Stimulated activated CD8-positive, alpha-beta memory T cell treated with anti-CD3 and anti-CD28 coated beads, Interleukin-4, amount 100 ng/mL, for 4 hours (primary cell): ENCODE data around the gene ZGRF1.
"Not testable (repeated sequence)": the region's sequence is repeated elsewhere in the genome, so short reads cannot be mapped to it uniquely, and the experiment has no call there.

Experiments
- DNase-seq, 2 donors: peaks; one replicate each; pipeline ENCODE4 v3.0.0-alpha.2; 2020; ENCODE audit warnings: low read depth in 2 of 2, low spot score in 1 of 2

Gene ZGRF1

DNA sequence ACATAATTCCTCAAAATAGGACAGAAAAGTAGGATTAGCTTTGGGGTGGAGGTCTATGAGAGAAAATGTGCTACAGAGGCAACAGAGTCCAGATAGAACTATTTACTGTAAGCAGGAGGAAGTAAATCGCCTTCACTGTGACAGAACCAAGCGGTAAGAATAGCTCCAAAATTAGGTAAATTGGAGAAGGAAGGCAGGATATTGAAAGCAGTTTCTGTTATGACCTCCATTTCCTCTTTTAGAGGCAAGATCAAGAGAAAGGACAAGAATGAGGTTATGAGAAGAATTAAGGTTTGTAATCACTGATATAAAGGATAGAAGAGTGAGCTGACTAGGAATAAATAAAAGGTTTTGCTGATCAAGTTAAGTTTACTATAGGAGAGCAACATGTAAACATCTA is 76.6 kb downstream of the ZGRF1 start:
- no peak for DNase-seq

DNA sequence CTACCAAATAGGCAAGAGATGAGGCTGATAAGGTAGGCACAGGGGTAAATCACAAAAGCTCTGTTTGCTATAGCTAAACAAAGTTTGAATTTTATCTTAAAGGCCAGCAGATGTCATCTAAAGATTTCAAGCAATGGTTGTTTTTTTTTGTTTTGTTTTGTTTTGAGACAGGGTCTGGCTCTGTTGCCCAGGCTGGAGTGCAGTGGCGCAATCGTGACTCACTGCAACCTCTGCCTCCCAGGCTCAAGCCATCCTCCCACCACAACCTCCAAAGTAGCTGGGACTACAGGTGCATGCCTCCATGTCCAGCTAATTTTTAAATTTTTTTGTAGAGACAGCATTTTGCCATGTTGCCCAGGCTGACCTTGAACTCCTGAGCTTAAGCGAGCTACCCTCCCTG is 77.7 kb downstream of the ZGRF1 start:
- DNase-seq, result no peak

DNA sequence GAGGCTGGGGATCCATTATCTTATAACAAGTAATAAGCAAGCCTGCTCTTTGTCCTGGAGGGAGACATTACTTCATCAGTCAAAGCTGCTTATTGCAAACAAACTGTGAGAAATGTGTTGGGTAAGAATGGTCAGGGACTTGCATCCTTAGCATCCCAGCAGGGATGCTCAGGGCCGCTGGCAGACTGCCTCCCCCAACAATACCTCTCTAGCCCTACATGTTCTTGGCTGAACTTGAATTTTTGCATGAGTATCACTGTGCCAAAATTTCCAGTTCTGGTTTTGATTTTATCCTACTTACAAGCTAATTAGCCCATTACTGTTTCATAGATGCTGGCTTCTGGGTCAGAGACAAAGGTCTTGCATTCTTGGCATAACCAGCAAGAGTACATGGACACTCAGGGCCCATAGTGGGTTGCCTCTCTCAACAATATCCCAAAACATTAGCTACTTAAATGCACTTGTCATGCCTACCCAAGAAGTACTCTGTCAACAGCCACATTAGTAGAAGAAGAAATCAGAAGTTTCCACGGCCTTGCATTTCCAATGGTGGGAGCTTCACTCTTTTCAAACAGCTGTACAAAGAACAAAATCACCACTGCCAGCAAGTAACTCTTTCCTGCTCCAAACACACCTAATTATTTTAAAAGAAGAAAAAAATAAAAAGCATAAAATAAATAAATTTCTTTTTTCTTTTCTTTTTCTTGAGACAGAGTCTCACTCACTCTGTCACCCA is 78.9 kb downstream of the ZGRF1 start:
- DNase-seq, result no peak

DNA sequence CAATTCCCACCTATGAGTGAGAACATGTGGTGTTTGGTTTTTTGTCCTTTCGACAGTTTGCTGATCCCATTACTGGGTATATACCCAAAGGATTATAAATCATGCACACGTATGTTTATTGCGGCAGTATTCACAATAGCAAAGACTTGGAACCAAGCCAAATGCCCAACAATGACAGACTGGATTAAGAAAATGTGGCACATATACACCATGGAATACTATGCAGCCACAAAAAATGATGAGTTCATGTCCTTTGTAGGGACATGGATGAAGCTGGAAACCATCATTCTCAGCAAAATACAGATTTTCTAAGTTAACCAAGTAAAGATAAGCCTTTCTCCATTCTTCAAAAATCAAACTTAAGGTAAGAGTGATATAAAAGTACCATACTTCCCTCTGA is 82.4 kb downstream of the ZGRF1 start:
- DNase-seq, result not testable (repeated sequence)

DNA sequence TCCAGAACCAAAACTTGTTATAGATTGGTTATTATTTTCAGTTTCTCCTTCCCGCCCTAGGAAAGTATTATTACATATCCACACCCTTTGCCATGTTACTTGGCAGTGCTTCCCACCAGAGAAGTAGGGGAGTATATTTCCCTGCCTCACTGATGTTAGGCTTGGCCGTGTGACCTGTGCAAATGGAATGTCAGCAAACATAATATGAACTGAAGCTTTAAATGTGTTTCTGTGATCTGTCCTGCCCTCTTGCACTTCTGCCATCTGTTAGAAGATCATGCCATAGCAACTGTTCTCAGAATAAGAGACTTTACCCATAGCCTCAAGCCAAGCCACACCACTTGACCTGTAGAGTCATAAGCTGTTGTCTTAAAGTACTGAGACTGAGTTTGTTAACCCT is 84.0 kb downstream of the ZGRF1 start:
- no peak for DNase-seq

DNA sequence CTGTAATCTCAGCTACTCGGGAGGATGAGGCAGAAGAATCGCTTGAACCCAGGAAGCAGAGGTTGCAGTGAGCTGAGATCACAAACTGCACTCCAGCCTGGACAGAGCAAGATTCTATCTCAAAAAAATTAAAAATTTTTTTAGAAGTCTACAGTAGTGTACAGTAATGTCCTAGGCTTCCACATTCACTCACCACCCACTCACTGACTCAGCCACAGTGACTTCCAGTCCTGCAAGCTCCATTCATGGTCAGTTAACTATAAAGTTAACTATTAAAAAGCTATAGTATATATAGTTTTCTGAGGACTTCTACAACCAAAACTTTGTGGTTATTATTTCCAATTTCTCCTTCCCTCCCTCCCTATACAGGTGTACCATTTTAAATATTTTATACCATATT is 86.0 kb downstream of the ZGRF1 start:
- DNase-seq, result no peak

DNA sequence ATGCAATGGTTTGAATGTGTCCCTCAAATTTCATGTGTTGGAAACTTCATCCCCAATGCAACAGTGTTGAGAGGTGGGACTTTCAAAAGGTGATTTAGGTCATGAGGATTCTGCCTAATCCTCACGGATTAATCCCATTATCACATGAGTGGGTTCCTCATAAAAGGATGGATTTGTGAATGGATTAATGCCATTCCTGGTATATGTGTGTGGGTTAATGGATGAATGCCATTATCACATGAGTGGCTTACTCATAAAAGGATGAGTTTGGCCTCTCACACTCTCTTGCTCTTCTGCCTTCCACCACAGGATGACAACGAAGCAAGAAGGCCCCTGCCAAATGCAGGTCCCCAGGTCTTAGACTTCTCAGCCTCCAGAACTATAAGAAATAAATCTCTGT is 90.2 kb downstream of the ZGRF1 start:
- DNase-seq, result no peak

DNA sequence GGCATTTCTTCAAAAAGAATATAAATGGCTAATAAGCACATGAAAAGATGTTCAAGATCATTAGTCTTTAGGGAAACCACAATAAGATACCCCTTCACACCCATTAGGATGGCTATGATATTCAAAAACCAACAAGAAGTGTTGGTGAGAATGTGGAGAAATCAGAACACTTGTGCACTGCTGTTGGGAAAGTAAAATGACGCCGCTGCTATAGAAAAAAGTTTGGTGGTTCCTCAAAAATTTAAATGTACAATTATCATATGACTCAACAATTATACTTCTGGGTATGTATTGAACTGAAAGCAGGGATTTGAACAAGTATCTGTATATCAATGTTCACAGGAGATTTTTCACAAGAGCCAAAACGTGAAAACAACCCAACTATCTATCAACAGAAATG is 91.4 kb downstream of the ZGRF1 start:
- no peak for DNase-seq

DNA sequence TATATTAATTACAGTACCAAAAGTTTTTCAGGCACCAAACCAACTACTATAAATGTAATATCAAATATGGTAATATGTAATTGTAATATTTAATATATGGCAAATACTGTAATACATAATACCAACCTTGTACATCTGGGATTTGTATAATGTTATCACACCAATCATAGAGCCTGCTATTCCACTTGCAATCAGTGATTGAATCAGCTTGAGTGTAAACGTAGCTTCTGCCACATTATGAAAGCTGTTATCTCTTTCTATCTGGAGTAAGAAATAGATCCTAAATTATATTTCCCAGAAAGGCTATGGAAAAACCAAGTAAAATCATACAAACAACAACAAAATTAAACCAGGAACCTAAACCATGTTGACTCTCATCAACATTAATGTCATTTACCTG is 96.0 kb downstream of the ZGRF1 start:
- no peak for DNase-seq

DNA sequence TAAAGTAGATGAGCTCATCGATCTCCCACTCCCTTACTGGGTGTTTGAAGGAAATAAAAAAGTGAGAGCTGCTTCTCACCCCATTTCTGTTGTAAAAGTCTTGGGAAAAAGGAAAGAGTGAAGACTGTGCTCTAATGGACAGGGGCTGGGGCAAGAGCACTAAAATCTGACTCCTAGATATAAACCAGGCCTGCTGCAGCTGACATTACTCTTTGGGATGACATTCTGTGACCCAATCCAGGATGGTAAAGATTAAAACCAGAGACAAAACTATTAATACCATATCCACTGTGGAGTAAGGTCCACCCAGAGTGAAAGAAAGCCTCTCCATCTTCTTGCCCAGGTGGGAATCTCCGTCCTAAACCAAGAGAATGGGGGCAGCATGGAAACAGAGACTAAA is 100.6 kb downstream of the ZGRF1 start:
- DNase-seq, result no peak

DNA sequence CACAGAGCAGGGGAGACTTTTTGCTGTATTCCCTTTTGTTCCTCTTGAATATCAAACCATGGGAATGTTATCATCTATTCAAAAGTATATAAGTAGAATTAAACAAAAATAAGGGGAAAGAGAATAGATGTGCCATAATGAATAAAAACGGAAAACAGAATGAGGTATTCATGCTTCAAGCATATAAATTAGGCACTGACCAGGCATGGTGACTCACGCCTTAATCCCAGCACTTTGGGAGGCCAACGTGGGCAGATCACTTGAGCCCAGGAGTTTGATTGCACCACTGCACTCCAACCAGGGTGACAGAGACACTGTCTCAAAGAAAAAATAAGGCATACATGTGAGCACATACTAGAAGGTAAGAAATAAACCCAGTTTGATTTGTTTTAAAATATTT is 104.4 kb downstream of the ZGRF1 start:
- no peak for DNase-seq

DNA sequence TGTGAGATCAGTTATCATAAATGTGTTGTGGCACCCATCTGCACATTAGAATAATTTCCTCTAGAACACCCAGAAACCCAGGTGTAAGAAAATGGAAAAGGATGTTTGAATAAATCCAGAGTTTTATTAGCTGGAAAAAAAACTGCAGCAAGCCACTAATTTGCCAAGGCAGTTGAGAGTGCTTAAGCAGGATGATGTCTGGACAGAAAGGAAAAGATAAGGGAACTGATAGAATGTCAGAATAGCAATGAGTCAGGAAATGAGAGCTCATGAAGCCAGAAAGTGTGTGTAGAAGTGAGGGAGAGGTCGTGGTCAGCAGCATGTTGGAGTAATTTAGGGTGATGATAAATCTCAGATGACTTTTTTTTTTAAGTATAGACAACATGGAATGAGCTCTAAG is 105.6 kb downstream of the ZGRF1 start:
- DNase-seq, result no peak

DNA sequence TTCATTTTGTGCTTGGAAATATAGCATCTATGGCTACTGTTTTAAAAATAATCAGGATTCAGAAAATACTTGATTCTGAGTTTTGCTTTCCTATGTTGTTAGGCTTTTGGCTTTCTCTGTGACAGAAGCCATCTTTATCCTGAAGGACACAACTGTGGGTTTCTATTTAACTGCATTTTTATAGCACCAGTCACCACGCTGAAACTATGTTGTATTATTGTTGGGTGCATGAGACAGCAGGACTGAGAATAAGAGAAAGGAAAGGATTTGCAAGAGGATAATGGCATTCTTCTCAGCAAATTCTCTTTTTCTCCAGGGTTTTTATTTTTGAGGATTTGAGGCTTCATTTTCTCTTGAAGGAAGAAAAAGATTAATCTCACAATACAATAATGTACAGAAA is 110.6 kb downstream of the ZGRF1 start:
- no peak for DNase-seq

DNA sequence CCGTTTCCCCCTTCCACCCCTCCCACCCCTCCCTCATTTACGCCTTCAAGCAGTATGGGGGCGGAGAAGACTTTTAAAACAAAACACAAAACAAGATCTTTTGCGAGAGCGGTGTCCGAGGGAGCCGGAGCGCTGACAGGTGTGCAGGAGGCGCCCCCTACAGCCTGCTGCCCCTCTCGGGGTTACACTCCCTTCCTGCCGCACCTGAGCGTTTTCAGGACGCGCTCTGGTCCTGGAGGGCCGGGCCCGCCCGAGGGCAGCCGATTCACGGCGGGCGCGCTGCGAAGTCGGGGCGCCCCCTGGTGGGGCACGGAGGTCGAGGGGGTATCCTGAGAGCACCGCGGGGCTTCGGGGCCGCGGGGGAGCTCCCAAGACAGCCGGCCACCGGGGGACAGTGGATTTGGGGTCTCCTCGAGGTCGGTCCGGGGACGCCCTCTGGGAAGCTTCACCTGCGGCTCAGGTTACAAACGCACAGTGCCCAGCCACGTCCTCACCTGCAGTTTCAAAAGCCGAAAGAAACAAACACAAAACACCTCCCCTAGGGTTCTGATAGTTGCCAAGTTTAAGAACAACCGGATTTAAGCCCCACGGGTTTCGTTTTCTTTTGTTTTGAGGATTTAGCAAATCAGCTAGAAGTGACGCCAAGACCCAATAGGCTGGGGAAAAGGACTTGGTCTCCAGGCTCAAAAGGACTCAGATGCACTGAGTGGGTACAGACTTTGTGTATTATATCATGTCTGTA is 112.8 kb downstream of the ZGRF1 start:
- DNase-seq, result peak; percentile 35 to 51

DNA sequence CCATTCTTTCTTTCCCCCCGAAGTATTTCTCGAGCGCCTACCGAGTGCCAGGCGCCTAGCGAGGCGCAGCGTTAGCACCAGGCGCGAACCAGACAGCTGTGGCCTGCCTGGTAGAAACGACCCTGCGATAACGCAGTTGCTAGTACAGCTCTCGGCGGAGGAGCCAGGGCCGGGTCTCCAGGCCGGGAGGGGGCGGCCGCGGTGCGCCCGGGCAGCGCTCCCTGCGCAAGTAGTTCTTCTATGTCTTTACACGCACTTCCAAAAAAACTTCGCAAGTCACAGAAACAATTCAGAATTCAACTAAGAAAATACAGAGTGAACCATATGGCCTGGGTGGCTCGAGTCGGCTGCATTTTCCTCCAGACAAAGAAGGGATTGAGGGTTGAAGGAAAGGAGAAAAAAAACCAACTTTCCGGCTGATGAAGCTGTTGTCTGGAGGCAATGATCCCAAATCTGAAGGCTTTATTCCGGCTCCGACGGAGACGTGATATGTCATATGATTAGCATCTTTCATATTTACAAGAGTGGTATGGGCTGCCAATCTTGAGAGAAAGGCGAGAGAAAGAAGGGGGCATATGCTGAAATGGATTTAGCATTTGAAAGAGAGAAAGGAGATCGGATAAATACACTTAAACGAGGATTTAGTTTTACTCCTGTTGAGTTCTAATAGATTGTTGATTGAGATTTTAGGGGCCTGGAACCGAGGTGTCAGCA is 113.5 kb downstream of the ZGRF1 start:
- peak in 1 of 2 donors; percentile 8 for DNase-seq

DNA sequence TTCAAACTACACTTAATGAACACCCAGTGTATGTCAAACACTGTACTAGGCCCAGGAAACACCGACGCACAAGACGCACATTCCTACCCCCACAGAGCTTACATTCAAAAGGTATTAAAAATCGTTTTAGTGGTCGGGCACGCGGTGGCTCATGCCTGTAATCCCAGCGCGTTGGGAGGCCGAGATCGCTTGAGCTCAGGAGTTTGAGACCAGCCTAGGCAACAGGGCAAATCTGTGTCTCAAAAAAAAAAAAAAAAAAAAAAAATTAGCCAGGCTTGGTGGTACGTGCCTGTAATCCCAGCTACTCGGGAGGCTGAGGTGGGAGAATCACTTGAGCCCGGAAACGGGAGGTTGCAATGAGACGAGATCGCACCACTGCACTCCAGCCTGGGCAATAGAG is 114.3 kb downstream of the ZGRF1 start:
- DNase-seq, result not testable (repeated sequence)

DNA sequence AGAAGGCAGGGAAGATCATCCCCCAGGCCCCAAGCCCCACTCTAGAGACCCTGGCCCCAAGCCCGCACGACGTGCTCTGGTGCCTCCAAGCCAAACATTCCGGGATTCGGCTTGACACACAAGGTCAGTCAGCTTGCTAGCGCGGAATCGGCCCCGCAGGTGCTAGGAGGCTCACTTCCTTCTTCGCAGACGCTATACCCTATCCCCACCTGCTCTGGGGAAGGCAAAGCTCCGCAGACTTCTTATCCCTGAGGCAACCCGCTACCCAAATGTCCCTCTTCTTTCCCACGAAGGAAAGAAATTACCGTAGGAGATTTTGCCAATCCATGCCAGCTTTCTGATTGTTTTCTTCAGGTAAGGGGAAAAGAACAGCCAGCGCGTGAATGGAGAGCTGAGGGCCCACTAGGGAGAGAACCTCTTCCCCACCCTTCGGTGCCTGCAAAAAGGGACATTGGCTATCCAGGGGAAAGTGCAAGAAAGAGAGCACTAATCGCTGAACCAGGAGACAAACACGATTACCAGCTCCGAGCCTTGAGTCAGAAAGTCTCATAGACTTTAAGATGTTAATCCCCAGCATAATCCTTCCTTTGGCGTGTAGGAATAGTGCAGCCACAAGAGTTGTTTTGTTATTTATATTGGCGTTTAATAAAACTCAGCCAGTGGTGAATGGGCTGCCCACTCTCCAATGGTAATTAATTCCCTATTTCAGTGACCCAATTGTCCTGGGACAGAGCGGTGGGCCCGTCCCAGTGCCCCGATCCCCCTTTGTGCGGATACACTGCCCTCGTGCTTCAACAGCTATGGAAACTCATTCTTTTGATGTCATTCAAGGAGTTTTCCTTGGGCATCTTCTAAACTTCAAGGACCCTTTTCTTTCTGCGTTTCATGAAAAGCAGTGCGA is 115.3 kb downstream of the ZGRF1 start:
- DNase-seq, result no peak

DNA sequence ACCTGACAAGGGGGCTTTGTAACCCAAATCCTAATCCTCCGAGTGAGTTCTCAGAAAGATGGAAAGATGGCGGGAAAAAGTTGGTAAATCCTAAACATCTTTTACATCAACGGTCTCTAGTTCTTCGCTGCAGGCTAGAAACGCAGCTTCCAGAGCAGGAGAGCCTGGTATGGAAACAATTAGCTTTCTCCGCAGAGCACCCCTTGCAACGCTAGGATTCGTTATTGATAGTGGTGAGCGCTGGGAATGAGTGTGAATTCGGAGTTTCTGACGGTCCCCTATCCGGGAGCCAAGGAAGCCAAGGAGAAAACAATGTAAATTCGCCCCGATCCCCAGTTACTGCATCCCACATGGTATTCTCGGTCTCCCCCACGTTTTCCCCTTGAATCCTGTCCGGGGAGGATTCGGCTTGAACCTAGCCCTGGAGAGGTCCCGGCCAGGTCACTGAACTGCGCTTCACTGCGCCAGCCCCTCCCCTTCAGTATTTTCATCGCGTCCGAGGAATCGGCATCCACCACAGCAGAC is 116.0 kb downstream of the ZGRF1 start:
- no peak for DNase-seq

DNA sequence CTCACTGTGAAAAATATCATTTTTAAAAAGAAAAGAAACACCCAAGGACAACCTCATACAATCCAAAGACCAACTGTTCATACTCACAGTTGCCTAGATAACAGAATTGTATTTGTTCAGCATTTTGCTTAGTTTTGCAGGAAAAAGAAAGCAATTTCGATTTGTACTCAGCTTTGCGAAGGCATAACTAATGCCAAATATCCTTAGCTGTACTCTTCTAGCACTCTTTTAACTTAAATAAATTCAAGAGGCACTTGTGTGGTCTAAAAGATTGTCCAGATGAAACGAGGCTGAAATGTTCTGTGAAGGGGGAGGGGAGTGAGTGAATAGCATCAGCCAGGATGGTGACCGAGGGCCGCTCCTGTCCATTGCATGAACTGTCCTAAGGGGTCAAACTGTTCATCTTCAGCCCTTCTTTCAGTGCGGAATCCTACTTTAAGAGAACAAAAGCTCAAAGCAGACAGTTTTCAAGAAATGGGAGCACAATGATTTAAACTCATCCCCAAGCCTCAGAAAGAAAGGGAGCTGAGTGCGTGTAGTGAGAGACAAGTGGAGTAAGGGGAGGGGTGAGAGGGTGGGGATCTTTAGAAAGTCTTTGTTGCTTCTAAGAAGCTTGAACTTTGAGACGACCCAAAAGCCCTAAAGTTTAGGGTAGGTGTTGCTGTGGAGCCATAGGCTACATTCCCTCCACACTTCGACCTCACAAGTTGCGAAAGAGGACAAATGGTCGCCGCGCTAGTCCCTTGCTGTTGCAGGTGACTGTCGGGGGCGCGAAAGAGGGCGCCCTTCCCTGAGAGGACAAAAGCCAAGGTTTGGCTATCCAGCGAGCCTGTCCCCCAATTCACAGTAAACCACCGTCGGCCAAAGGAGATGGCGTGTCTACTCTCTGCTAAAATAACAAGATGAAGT is 116.8 kb downstream of the ZGRF1 start:
- DNase-seq, result no peak

DNA sequence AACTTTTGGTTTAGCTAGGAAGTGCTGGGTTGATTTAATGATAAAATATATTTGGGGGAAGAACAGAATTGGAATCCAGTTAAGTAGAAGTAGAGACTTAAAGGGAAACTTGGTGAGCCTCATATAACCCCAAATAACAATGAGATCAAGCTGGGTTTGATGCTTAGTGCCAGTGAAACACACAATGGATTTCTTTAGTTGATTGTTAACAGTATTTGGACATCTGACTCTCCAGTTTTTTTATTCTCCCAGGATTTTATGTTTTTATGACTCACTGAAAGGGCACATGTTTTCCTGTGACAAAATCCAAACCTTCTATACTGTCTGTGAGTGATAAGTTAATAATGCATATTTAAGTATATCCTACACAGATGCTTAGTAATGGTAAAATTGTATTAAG is 118.0 kb downstream of the ZGRF1 start:
- no peak for DNase-seq
